ENCODE results near the gene ANTKMT. TPM values are rescaled to one million over a fixed set of nuclear protein-coding genes. Genes with fewer than 3 reads are reported as not detected.
A peak's percentile ranks its signal among the peaks of the same experiment; 100 is the strongest.

The ANTKMT gene
- 10 to 100 TPM; 23.5 to 46.2 (median 31.0) TPM for total RNA-seq

GRCh38 chr16:720990-721764 lies at the start of gene ANTKMT:
ANTKMT (plus strand) TSS chr16:721146; CDS start chr16:721275, 129 bp downstream.
- peaks cover 0 to 15% of the 10 kb centered on the region in 2 donors for H3K36me3 ChIP-seq
- peaks cover 22% of the 10 kb centered on the region for H3K27me3 ChIP-seq
- WGBS, 2 donors (ENCODE audit: low coverage in 1 of 2), result no CpG with 5 or more reads among the region's 106 CpGs
- TF ChIP-seq EP300 (IDR thresholded peaks at IDR 0.05) (no peak), POLR2A (IDR thresholded peaks at IDR 0.05) (peak; percentile 84 to 88), POLR2AphosphoS5 (IDR thresholded peaks at IDR 0.05) (peak; percentile 53)
- TF ChIP-seq, protein P1, sequence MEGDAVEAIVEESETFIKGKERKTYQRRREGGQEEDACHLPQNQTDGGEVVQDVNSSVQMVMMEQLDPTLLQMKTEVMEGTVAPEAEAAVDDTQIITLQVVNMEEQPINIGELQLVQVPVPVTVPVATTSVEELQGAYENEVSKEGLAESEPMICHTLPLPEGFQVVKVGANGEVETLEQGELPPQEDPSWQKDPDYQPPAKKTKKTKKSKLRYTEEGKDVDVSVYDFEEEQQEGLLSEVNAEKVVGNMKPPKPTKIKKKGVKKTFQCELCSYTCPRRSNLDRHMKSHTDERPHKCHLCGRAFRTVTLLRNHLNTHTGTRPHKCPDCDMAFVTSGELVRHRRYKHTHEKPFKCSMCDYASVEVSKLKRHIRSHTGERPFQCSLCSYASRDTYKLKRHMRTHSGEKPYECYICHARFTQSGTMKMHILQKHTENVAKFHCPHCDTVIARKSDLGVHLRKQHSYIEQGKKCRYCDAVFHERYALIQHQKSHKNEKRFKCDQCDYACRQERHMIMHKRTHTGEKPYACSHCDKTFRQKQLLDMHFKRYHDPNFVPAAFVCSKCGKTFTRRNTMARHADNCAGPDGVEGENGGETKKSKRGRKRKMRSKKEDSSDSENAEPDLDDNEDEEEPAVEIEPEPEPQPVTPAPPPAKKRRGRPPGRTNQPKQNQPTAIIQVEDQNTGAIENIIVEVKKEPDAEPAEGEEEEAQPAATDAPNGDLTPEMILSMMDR (IDR thresholded peaks at IDR 0.05), result peak in 3 of 4 experiments; percentile 40 to 48 (median 46)
- peak; percentile 88 for ATAC-seq
- H3K4me1 ChIP-seq, result peaks cover 0 to 55% (median 22%) of the 10 kb centered on the region in 3 donors
- no peaks in the 10 kb centered on the region for H3K9me3 ChIP-seq
- H3K27ac ChIP-seq, result peak within 1 kb of the TSS; percentile 41 to 89 (median 88)
- peak within 1 kb of the TSS; percentile 48 to 82 for H3K4me3 ChIP-seq

GRCh38 chr16:671353-672131 lies 49.4 kb upstream of the ANTKMT start:
- peaks cover 0 to 55% (median 26%) of the 10 kb centered on the region in 3 donors for H3K4me1 ChIP-seq
- no peaks in the 10 kb centered on the region for H3K9me3 ChIP-seq
- WGBS, 2 donors (ENCODE audit: low coverage in 1 of 2), result no CpG with 5 or more reads among the region's 40 CpGs
- no peak overlapping the region for H3K27ac ChIP-seq
- no peaks in the 10 kb centered on the region for H3K27me3 ChIP-seq
- ATAC-seq, result no peak
- H3K4me3 ChIP-seq, result no peak overlapping the region
- H3K36me3 ChIP-seq, result peaks cover 0 to 50% of the 10 kb centered on the region in 2 donors
- TF ChIP-seq EP300 (IDR thresholded peaks at IDR 0.05) (no peak), POLR2AphosphoS5 (IDR thresholded peaks at IDR 0.05) (no peak), POLR2A (IDR thresholded peaks at IDR 0.05) (no peak)
- TF ChIP-seq, protein P1 (IDR thresholded peaks at IDR 0.05), result no peak

- no peaks in the 10 kb centered on the region for H3K9me3 ChIP-seq
- H3K4me1 ChIP-seq, result peaks cover 0 to 51% (median 26%) of the 10 kb centered on the region in 3 donors
- 100% methylated on average over 3 of the region's 19 CpGs; no CpG with 5 or more reads in 1 of the 2 donors for WGBS, 2 donors (ENCODE audit: low coverage in 1 of 2)
- H3K27me3 ChIP-seq, result peaks cover 6% of the 10 kb centered on the region
- peaks cover 0 to 50% of the 10 kb centered on the region in 2 donors for H3K36me3 ChIP-seq
- H3K4me3 ChIP-seq, result no peak overlapping the region
- no peak overlapping the region for H3K27ac ChIP-seq
- no peak for ATAC-seq
- TF ChIP-seq, protein P1 (IDR thresholded peaks at IDR 0.05), result no peak
- TF ChIP-seq POLR2A (IDR thresholded peaks at IDR 0.05) (no peak), POLR2AphosphoS5 (IDR thresholded peaks at IDR 0.05) (no peak), EP300 (IDR thresholded peaks at IDR 0.05) (no peak)
Observed at GRCh38 chr16:672371-672770, 48.6 kb upstream of the ANTKMT start.

- WGBS, 2 donors (ENCODE audit: low coverage in 1 of 2), result no CpG with 5 or more reads among the region's 21 CpGs
- no peaks in the 10 kb centered on the region for H3K9me3 ChIP-seq
- H3K4me1 ChIP-seq, result peaks cover 0 to 46% (median 26%) of the 10 kb centered on the region in 3 donors
- no peak for ATAC-seq
- peaks cover 8% of the 10 kb centered on the region for H3K27me3 ChIP-seq
- H3K36me3 ChIP-seq, result peaks cover 0 to 50% of the 10 kb centered on the region in 2 donors
- H3K27ac ChIP-seq, result no peak overlapping the region
- TF ChIP-seq POLR2A (IDR thresholded peaks at IDR 0.05) (no peak), POLR2AphosphoS5 (IDR thresholded peaks at IDR 0.05) (no peak), EP300 (IDR thresholded peaks at IDR 0.05) (no peak)
- TF ChIP-seq, protein P1 (IDR thresholded peaks at IDR 0.05), result no peak
- H3K4me3 ChIP-seq, result no peak overlapping the region
Observed at GRCh38 chr16:672851-673250, 48.1 kb upstream of the ANTKMT start.

Measured in gastroesophageal sphincter (tissue), 4 donors.